ENCODE measurements around the gene GALNT10.

Gene GALNT10

GRCh38 chr5:154329519-154330040, 139.0 kb downstream of the GALNT10 start:
- DNase-seq = no peak

GRCh38 chr5:154330097-154330667, 139.6 kb downstream of the GALNT10 start:
- no peak for DNase-seq

GRCh38 chr5:154331232-154331631, 140.7 kb downstream of the GALNT10 start:
- no peak for DNase-seq

- DNase-seq = no peak
These were observed 141.4 kb downstream of the GALNT10 start for GRCh38 chr5:154331924-154332323.

GRCh38 chr5:154332451-154332850, 141.9 kb downstream of the GALNT10 start:
- DNase-seq = no peak

GRCh38 chr5:154333016-154333415, 142.5 kb downstream of the GALNT10 start:
- DNase-seq = no peak

GRCh38 chr5:154334406-154335064, 144.0 kb downstream of the GALNT10 start:
- no peak for DNase-seq

- DNase-seq = no peak
These were observed 144.5 kb downstream of the GALNT10 start for GRCh38 chr5:154335065-154335448.

- no peak for DNase-seq
These were observed 151.1 kb downstream of the GALNT10 start for GRCh38 chr5:154341620-154342019.

- no peak for DNase-seq
These were observed 151.7 kb downstream of the GALNT10 start for GRCh38 chr5:154342211-154342610.

GRCh38 chr5:154342963-154343362, 152.4 kb downstream of the GALNT10 start:
- no peak for DNase-seq

GRCh38 chr5:154344461-154344860, 153.9 kb downstream of the GALNT10 start:
- DNase-seq = no peak

- DNase-seq = no peak
These were observed 154.9 kb downstream of the GALNT10 start for GRCh38 chr5:154345255-154345952.

- no peak for DNase-seq
These were observed 155.9 kb downstream of the GALNT10 start for GRCh38 chr5:154346427-154346826.

- no peak for DNase-seq
These were observed 159.2 kb downstream of the GALNT10 start for GRCh38 chr5:154349626-154350264.

- no peak for DNase-seq
These were observed 160.6 kb downstream of the GALNT10 start for GRCh38 chr5:154351141-154351540.

- DNase-seq = no peak
These were observed 161.0 kb downstream of the GALNT10 start for GRCh38 chr5:154351566-154351965.

GRCh38 chr5:154352960-154353548, 162.5 kb downstream of the GALNT10 start:
- DNase-seq = no peak

GRCh38 chr5:154355129-154355611, 164.6 kb downstream of the GALNT10 start:
- DNase-seq = no peak

GRCh38 chr5:154356020-154356655, 165.6 kb downstream of the GALNT10 start:
- no peak for DNase-seq

- no peak for DNase-seq
These were observed 166.4 kb downstream of the GALNT10 start for GRCh38 chr5:154356958-154357357.

- no peak for DNase-seq
These were observed 168.1 kb downstream of the GALNT10 start for GRCh38 chr5:154358516-154359220.
